Measurements from ENCODE around the gene SCG3.

The SCG3 gene

DNA sequence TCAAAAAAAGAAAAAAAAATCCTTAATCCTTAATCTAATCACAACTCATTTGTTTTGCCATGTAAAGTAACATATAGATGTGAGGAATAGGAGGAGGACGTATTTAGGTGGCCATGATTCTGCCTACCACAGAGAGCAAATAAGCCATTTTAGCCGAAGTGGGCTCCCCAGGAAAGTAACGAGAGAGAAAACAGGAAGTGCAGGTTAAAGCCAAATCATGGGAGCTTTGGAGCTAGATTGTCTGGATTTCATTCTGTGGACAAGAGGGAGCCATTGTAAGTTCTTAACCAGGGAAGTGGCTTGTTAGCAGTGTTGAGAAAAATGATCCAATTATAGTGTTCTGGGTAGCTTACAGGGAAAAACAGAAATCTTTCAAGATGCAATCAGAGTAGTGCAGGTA lies 79.5 kb downstream of the SCG3 start:
- DNase-seq = no peak

DNA sequence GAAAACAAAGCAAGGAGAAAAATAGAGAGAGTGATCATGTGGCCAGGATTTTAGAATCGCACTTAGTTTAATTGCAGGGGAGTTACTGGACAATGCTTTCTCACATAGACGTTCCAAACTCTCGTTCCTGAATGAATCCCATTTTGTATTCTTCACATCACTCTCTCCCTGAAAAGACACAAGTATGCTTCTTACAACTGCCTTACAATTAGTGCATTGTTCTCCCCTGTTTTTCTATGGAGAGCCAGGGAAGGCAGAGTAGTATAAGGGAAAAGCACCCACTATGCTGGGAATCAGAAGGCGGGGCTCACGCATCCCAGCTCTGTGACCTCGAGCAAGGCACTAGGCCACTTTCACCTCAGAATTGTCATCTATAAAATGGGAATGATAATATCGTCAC lies 84.4 kb downstream of the SCG3 start:
- no peak for DNase-seq

- no peak for DNase-seq
Observed at GRCh38 chr15:51766341-51766740, 85.0 kb downstream of the SCG3 start.

DNA sequence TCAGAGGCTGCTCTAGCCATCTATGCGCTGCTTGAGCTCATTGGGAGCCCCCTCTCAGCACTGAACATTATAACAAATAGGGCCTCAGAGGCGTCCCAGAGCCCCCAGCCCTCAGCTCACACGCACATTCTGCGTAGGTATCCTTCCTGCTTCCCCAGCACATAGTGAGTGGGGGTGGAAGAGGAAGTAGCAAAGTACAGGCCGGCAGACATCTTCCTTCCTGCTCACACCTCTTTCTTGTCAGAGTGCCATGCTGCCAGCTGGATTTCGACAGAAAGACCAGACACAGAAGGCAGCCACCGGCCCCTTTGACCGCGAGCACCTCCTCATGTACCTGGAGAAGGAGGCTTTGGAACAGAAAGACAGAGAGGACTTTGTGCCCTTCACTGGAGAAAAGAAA lies 86.7 kb downstream of the SCG3 start:
- DNase-seq = no peak
